AG09309 (cell line): ENCODE measurements around the gene SPAG16.
"Not testable (repeated sequence)": the region's sequence is repeated elsewhere in the genome, so short reads cannot be mapped to it uniquely, and the experiment has no call there.

Experiments
- DNase-seq: peaks from one replicate; pipeline ENCODE4 v3.0.0-alpha.2; 2010; ENCODE audit warnings: low read depth
- H3K4me3 ChIP-seq: 2 replicates; pipeline ENCODE4 v1.5.1; 2011; ENCODE audit warnings: mild to moderate bottlenecking, low read depth, low read length, moderate library complexity; ENCODE audit not compliant: control insufficient read depth
- TF ChIP-seq, protein P1 (sequence below): IDR thresholded peaks from 2 replicates; pipeline ENCODE4 v1.5.1; 2011; ENCODE audit warnings: mild to moderate bottlenecking, low read depth, low read length, inconsistent platforms; ENCODE audit not compliant: insufficient read depth, control insufficient read depth; ENCODE audit errors: missing control alignments

SPAG16 gene

GRCh38 chr2:213679894-213680293, 395.6 kb downstream of the SPAG16 start:
- no peak for DNase-seq
- TF ChIP-seq, protein P1, sequence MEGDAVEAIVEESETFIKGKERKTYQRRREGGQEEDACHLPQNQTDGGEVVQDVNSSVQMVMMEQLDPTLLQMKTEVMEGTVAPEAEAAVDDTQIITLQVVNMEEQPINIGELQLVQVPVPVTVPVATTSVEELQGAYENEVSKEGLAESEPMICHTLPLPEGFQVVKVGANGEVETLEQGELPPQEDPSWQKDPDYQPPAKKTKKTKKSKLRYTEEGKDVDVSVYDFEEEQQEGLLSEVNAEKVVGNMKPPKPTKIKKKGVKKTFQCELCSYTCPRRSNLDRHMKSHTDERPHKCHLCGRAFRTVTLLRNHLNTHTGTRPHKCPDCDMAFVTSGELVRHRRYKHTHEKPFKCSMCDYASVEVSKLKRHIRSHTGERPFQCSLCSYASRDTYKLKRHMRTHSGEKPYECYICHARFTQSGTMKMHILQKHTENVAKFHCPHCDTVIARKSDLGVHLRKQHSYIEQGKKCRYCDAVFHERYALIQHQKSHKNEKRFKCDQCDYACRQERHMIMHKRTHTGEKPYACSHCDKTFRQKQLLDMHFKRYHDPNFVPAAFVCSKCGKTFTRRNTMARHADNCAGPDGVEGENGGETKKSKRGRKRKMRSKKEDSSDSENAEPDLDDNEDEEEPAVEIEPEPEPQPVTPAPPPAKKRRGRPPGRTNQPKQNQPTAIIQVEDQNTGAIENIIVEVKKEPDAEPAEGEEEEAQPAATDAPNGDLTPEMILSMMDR: no peak
- H3K4me3 ChIP-seq: no peak overlapping the region

DNA sequence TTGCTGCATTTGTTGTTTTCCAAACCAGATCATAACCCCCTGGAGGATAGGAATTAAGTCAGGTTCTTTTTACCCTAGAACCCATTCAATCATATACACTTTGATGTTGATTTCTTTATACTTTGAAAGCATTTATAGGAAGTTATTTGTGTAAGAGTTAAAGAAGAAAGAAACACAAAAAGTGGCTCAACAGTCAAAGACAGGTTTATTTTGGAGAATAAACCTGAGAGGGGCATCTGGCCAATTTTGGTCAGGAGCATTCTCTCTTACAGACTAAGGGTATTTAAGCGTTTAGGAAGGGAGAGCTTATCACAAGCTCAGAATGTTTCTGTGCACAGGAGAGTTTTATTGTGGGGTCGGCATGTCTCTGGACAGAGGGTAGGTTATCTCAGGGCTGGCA, 398.0 kb downstream of the SPAG16 start:
- TF ChIP-seq, protein P1: no peak
- no peak for DNase-seq
- H3K4me3 ChIP-seq: no peak overlapping the region

GRCh38 chr2:213688133-213688532, 403.9 kb downstream of the SPAG16 start:
- DNase-seq: no peak
- H3K4me3 ChIP-seq: no peak overlapping the region
- TF ChIP-seq, protein P1: no peak

GRCh38 chr2:213688825-213689224, 404.6 kb downstream of the SPAG16 start:
- DNase-seq, H3K4me3 ChIP-seq: not testable (repeated sequence)

- no peak for DNase-seq
- no peak overlapping the region for H3K4me3 ChIP-seq
- TF ChIP-seq, protein P1: no peak
Observed at GRCh38 chr2:213689585-213689984, 405.3 kb downstream of the SPAG16 start.

- TF ChIP-seq, protein P1: no peak
- DNase-seq: no peak
- H3K4me3 ChIP-seq: no peak overlapping the region
Observed at GRCh38 chr2:213691351-213691750, 407.1 kb downstream of the SPAG16 start.

DNA sequence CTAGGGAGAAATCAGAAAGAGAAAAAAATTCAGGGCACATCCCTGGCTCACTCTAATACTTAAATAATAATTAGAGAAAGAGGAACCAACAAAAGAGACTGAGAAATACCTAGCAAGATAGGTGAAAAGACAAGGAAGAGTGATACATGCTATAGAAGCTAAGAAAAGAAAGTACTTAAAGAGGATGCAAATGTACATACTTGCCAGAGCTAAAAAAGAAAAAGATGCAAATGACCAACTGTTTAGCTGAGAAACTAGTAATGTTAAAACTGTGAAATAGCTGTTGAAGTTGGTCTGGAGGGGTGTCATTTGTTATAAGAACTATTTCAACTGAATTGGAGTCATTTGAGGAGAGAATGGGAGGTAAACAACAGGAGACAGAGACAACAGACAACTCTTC, 412.2 kb downstream of the SPAG16 start:
- no peak for DNase-seq
- H3K4me3 ChIP-seq: no peak overlapping the region
- TF ChIP-seq, protein P1: no peak

- not testable (repeated sequence) for DNase-seq
Observed at GRCh38 chr2:213701365-213701764, 417.1 kb downstream of the SPAG16 start.

More at GRCh38 chr2:213701365-213701764, 417.1 kb downstream of the SPAG16 start:
- not testable (repeated sequence) for H3K4me3 ChIP-seq
